Fibroblast of skin of abdomen (primary cell): Measurements from ENCODE around the gene MPZL1.
"Not testable (repeated sequence)": the region's sequence is repeated elsewhere in the genome, so short reads cannot be mapped to it uniquely, and the experiment has no call there.

ENCODE experiments used
- DNase-seq: peaks from one replicate; pipeline ENCODE4 v3.0.0-alpha.2; 2013

The MPZL1 gene

DNA sequence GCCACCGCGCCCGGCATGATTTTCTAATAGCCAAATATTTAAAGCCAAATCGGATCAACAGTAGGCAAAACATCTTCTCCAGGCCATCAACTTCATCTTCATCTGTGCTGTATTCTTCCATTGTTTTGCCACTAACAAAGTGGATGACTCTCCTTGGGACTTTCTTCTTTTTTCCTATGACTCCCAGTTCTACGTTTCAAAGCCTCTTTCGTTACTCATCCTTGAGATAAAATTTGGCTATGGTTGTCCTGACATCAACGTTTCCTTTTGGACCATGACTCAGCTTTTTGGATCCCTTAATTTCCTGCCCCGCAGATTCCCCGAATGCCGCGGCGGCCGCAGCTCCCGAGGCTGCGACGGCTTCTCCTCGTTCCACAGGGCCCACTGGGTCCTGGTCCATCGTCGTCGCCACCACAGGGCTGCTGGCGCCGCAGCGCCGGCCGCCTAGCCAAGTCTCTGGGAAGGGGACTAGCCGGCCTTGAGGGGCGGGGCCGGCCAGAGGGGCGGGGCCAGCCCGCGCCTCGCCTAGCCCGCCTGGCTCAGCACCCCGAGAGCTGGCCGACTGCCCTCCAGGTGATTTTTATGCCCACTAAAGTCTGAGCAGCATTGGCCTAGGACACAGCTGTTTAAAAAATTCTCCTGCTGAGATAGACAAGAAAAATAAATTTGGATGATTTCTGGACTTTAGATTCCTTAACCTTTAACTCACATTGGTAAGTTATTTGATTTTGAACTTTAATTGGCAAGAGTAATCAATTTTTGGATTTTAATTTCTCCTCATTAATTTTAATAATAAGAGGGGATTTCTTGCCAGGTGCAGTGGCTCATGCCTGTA, 98.3 kb downstream of the MPZL1 start:
- DNase-seq = peak; percentile 97

DNA sequence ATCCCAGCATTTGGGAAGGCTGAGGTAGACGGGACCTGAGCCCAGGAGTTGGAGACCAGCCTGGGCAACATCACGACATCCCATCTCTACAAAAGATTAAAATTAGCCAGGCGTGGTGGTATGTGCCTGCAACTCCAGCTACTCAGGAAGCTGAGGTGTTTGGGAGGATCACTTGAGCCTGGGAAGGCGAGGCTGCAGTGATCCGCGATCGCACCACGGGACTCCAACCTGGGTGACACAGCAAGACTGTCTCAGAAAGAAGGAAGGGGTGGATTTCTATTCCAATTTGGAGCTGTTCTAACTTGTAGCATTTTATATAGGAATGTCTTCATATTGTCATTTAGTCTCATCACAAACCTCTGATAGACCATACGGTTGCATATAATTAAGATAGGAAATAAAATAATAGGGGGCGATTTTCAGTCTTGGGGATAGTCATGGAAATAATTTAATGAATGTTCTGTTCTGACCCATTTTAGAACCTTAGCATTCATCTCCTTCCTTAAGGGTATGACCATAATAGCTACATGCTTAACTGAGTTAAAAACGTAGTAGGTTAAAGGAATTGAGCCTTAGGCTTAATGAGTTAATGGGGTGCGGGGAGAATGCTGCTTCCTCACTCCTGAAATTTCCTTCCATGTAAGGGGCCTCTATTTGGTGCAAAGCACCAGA, 99.0 kb downstream of the MPZL1 start:
- DNase-seq = no peak

DNA sequence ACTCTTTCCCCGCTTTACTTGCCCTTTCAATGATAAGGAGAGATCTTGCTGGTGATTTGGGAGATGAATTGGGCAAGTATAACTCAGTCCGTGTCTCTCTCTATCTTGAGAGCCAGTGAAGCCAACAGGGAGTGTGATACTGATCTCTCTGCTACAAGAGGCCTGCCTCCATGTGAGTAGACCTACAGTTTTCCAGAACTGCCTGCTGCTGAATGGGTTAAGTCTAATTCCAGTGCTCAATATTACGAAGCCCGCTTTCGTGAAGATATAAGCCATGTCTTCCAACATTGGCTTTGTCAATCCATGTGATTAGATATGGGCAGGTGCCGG, 99.5 kb downstream of the MPZL1 start:
- no peak for DNase-seq

DNA sequence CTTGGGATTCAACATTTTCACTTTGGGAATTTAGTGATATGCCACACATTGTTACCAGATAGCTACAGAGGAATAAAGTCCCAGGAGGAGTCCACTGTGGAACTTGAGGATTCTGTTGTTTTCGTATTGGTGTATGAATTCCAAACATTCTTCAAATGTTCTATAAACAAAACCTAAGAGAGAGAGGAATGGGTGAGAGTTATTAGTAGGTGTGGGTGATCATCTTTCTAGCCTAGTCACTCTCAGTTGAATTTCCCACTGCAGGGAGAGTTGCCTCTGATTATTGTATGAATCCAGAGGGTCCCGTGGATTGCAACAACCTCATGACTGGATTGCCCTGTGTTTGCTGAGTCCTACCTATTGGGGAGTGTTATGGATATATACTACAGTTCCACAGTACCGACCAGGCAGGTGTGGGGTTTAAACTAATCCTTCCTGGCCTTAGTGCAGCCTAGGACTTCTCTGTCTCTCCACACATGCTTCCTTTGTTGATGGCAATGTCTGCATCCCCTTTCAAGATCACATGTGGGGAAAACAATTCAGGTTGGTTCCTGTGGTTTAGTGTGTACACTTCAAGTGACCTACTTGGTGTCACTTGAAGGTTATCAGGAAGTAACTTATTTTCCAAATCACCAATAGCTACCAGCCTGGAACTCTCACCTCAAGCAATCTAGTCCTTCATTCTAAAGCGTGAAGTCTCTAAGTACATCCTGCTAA, 100.3 kb downstream of the MPZL1 start:
- DNase-seq = no peak

DNA sequence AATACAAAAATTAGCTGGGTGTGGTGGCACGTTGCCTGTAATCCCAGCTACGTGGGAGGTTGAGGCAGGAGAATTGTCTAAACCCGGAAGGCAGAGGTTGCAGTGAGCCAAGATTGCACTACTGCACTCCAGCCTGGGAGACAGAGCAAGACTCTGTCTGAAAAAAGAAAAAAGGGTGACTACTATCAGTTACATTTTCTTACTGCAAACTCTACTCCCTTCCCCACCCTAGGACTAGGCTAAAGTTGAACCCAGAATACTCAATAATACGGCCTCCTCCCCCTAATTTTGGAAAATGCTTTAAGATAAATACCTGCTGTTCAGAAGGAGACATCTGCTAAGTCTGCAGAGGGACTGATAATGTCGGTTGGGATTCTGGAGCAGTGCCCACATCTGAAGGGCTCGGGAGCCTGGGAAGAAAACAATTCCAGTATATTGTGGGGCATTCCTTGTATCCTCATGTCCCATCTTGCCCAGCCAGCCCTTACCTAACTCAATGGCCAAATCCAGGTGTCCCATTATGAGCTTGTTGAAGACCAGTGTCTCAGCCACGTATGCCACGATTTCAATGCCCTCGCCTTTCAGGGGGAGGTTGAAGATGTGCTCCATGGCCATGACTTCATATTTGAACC, 102.5 kb downstream of the MPZL1 start:
- no peak for DNase-seq

DNA sequence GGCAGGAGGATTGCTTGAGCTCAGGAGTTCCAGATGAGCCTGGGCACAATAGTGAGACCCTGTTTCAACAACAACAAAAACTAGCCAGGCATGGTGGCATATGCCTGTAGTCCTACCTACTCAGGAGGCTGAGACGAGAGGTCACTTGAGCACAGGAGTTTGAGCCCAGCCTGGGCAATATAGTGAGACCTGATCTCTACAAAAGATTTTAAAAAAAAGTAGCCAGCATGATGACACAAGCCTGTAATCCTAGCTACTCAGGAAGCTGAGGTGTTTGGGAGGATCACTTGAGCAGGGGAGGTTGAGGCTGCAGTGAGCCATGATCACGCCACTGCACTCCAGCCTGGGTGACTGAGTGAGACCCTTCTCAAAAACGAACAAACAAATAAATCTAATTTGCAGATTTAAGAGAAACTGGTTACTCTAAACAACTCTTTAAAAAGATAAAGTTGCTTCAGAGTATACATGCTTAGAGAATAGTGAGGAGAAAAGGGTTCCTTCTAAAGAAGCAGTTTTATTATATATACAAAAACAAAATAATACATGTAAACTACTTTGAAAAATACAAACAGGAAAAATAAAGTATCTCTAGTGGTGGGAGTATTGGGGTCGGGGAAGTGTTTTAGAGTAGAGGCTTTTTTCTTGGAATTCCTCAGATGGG, 103.8 kb downstream of the MPZL1 start:
- no peak for DNase-seq

DNA sequence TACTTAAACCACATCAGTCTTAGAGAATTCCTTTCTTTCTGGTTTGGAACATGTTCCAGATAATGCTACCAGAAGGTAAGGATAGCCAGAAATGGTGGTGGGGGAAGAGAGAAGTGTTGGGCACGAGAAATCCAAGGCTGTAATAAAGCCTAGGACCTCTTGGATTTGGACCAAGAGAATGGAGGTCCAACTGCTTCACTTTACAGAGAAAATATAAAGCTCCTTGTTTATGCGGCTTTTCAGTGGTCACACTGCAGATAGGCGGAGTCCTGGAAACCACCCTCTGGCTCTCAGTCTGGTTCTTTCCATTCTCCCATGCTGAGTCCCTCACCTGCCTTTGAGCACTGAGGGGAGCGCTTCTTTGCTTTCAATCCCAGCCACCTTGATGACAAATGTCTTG, 104.3 kb downstream of the MPZL1 start:
- no peak for DNase-seq

DNA sequence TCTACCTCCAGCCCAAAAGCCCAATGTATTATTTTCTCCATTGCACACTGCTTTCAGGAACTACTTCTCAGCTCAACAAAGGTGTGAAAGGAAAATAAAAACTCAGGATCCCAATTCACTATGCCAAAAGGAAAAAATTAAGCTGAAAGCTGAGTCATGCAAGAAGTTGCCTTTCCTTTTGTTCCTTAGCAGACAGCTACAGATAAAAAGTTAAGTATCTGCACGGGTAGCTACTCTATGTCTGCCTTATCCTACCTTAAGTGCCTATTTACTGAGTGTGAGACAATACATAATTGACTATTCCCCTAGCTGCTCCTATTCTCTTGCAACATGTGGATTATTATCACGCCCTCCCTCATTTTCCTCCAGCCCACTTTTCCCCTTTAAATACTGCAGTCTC, 108.1 kb downstream of the MPZL1 start:
- DNase-seq = no peak

DNA sequence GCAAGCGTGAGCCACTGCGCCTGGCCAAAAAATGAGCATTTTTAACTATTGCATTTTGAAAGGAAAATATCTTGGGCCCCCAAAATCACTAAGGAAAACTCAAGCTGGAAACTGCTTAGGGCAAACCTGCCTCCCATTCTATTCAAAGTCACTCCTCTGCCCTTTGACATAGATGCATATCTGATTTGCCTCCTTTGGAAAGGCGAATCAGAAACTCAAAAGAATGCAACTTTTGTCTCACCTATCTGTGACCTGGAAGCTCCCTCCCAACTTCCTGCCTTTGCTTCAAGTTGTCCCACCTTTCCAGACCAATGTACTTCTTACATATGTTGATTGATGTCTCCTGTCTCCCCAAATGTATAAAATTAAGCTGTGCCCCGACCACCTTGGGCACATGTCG, 108.9 kb downstream of the MPZL1 start:
- not testable (repeated sequence) for DNase-seq

DNA sequence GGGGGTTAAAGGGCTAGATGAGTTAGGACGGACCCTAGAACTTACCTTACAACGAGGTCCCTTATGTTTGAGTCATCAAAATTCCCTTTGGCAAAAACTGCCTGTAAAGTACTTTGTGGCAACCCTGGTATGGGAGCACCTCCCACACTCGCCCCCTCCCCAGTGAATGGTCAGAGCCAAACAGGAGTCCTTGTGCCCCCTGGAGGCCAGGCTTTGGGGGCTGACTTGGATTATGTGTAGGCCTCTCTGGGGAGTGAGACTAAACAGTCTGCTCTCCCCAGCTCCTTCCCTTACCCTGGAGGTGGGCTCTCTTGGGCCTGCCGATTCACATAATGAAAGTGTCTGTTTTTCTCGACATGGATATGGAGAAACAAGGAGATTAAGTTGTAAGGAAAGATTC, 110.9 kb downstream of the MPZL1 start:
- no peak for DNase-seq

DNA sequence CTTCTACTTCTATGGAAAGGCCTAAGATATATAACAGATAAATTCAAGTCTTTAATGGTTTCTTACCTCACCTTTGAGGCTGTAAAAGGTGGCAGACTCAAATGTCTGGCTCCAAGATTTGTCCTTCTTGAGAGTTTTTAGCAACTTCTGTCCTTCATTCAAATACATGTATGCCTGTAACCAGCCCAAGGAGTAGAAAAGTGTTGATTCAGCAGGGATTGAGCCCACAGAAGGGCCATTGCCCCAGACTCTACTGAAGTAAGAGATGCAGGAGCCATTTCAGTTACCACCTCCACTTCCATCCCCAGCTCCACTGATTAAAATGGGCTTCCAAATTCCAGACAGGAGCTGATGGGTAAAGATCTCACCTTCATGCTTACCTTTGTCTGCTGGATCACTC, 112.1 kb downstream of the MPZL1 start:
- DNase-seq = no peak

DNA sequence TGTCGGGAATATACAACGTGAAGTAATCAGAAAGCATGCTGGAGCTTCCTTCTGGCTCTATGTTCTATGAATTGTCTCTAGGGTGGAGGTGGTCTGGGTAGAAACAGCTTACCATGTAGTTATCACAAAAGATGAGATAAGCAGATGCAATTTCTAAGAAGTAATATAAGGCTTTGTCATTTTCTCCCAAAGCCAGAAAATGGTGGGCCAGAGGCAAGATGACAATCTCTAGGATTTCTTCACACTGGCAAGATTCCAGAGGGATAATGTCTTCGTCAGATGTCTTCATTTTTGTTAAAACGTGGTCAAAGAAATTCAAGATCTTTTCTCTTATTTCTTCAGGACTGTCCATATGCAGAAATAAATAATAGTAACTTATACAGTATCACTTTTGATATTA, 114.4 kb downstream of the MPZL1 start:
- DNase-seq = no peak

DNA sequence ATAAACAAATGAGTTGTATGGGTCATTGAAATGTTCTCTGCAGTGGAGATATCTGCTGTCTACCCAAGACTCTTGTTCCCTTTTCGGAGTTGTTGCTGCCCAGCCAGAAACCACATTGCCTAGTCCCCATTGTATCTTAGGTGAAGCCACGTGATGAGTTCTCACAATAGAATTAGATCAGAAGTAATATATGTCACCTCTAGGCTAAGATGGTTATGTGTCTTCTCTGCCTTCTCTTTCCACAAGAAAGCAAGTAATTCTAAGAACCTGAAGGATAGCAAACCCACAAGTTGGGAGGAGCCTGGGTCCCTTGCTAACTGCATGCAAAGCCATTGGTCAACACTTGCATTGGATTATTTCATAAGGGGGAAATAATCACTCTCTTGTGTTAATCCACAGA, 115.5 kb downstream of the MPZL1 start:
- DNase-seq = no peak

DNA sequence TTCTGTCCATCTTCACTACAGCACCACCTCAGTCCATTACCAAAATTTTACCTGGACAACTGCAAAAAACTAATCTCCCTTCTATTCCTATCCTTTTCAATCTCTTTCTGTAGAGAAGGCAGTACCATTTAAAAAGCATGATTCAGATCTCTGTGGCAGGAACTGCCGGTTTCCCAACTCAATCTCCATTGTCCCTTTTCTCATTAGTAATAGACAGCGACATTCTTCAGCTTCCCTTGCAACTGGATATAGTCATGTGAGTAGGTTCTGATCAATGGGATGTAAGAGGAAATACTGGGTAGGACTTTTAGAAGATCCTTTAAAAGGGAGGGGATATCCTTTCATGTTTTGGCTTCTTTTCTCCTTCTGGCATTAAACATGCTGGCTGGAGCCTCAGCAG, 117.2 kb downstream of the MPZL1 start:
- DNase-seq = no peak
